CD1c-positive myeloid dendritic cell (primary cell): ENCODE data around the gene KLHL34.

ENCODE experiments used
- DNase-seq: peaks from one replicate; pipeline ENCODE4 v3.0.0-alpha.2; 2016; ENCODE audit errors: extremely low spot score

The KLHL34 gene

DNA sequence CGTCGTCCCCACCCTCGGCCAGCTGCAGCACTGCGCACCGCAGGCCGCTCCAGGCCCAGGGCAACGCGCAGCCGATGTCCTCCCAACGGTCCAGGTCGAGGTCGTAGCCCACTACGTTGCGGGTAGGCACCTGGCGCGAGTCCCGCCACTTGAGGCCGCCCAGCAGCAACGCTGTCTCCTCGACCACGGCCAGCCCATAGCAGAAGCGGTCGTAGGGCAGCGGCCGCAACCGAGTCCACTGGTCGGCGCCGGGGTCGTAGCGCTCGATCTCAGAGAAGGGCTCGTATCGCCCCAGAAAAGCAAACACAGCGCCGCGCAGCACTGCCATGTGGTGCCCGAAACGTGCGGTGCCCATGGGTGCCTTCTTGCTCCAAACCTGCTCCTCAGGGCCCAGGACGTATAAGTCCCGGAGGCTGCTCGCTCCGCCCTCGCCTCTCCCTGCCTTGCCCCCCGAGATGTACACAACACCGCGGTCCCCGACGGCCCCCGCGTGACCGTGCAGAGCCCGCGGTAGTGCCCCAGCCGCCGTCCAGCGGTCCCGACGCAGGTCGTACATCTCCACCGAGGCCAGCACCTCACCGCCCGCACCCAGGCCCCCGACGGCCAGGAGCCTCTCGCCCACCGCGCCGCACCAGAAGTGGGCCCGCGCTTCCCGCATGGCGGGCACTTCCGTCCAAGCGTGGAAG, 2.1 kb downstream of the KLHL34 start:
- no peak for DNase-seq

DNA sequence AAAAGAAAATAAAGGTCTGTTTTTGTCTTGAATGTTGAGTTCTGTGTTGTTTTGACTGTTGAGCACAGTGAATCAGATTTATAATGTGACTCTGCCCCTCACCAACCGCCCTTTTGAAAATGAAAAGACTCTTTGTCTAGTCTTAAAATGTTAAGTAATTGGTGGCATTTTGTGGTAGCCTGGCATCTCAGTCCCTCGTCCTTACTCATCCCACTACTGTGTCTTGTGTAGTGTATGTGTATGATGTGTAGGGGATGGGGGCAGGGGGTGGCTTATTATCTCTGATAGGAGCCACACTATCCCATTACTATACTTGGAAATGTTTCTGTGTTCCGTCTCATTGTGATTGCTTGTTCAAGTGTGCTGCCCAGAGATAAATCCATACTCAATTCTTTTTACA, 12.2 kb downstream of the KLHL34 start:
- no peak for DNase-seq

DNA sequence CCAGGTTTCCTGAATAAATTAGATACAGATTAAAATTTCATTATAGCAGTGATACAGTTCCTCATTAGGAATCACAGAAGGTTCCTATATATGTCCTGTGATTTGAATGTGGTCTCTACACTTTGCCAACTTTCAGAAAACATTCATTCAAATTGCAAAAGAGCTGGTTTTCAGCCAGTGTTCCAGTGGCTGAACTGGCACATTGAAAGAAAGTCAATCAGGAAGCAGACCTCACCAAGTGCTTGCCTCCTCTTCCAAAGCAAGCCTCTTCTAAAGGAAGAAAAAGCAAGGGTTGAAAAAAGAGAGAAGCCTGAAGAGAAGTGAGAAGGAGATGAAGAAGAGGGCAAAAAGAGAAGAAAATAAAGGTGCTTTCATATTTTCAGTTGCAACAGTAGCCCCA, 12.7 kb downstream of the KLHL34 start:
- DNase-seq: no peak

DNA sequence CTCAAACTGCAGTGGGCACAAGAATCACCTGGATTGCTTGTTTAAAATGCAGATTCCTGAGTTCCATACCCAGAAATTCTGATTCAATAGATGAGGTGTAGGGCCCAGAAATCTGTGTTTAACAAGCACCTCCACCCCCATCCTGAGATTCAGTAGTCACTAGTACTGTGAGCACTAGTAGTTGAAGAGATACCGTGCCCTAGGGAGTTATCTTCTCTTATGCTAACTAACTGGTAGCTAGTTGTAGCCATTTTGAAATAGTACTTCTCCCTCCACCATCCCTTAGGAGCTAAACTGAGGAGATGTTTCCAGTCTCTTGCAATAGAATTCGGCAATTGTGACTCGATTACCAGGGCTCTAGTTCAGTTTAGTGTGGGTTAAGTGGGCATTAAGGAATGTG, 18.4 kb downstream of the KLHL34 start:
- DNase-seq: no peak

DNA sequence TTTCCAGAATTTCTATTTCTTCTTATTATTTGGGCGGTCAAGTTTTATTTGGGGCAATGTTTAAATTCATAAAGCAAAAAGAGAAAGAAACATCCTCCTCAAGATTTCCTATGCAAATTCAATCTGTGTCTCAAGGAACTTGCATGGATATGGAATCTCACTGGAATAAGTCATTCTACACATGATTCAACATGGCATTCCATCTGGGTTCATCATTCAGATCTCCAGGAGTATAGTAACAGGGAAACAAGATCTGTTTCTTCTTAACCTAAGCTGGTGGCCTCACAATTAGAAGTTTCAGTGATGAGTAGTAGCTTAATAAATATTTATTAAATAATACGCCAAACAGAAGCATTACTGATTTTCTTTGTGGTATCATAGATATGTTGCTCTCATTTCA, 19.8 kb downstream of the KLHL34 start:
- no peak for DNase-seq

DNA sequence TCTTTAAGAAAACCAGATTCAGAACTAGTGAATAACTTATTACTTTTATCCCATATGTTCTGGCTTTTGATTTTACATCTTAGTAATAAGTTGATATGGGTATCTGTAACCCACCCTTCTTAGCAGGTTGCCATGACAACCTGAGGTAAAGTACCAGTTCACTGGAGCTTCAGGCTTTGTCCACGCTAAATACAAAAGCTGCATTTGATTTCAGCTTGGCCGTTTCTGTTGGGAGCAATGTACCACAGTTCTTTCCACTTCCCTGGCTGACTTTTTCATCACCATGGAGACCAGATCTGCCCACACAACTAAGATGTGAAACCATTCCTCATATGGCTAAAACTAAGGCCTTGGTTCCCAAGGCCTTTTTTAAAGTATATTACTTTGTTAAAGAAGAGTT, 26.1 kb downstream of the KLHL34 start:
- no peak for DNase-seq

DNA sequence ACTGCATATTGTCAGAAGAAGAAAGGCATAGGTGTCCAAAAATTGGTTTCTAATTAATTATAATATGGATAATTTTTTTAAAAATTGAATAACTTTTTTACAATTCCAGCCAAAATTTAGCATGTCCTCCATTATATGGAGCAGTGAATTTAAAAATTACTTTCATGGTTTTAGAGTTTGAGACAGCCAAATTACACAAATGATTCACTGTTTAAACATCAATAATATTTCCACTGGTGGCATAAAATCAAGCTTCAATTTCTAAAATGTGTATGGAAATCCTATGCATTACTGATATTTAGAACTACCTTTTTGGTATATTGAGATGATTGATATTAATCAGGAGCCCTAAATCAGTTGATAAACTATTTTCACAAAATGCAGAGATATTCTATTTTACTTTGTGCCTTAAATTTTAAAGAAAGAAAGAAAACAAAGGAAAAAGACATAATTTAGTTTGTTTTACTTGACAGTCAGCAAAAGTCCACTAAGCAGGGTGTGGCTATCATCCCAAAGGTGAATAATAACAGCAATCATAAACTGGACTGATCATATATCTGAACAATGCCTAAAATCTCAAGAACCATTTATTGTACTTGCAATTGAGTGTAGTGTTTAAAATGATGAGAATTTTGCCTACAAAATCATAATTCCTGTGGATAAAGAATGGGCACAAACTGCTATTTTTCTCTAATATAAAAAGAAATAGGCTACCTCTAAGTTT, 34.2 kb downstream of the KLHL34 start:
- DNase-seq: no peak

DNA sequence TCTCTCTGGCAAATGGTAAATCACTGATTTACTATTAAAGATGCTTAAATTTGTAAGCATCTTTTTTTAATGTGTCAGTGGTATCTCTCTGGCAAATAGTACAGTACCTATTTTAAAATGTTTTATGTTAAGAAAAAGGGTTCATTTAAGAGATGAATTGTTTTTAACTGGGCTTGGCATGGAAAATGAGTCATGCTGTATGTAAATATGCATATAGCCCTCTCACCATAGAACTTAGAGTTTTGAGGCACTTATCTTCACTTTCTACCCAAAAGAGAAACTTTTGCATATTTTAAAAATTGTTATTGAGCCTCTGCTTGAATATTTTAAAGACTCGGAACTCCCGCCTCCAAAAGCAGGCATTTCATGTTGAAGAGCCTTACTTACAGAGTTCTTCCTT, 37.9 kb downstream of the KLHL34 start:
- no peak for DNase-seq

DNA sequence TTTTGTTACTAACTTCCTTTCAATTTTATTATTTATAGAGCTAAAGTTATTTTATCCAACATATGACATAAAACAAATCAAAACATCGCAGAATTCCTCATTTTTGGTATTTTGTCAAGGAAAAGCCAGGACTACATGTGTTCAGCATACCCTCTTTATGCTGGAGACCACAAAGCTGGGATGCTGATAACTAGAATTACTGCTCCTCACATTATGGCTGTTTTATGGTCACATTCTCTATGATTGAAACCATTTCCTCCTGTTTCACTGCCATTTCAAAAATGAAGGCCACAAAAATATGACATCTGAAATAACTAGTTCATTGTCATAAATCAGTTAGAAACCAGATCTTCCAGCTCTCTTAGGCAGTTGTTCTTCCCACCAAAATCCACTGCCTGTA, 41.7 kb downstream of the KLHL34 start:
- no peak for DNase-seq

DNA sequence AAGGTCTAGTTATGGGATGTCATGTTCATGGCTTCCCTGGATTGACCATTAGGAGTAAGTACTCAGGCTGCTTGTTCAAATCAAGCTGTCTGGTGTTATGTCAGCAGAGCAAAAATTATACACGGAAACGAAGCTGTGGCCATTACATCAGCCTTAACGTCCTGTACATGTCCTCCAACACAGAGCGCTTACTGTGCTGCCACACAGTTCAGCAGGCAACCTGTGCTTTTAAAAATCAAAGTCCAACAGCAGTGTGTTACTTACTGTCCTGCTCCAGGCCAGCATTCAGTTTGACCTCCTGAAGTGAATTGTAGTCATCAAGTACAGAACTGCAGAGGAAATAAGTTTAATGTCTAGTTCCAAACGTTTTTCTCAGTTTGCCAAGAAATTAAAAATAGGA, 46.0 kb downstream of the KLHL34 start:
- DNase-seq: no peak

DNA sequence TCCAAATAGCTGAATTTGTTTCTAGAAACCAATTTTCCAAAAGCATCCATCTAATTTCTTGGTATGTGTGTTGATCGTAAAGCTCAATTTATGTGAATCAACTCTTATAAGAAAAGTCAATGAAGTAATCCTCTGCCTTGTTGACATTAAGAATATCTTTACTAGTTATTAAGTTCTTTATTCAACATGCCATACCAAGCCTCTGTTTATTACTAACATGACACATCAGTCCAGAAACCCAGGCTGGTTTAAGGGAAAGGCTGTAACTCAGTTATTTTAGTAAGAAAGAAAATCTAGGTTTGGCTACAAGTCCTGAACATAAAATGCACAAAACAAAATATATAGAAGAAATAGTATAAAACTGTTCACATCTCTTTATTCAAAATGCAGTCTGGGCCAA, 48.0 kb downstream of the KLHL34 start:
- no peak for DNase-seq

DNA sequence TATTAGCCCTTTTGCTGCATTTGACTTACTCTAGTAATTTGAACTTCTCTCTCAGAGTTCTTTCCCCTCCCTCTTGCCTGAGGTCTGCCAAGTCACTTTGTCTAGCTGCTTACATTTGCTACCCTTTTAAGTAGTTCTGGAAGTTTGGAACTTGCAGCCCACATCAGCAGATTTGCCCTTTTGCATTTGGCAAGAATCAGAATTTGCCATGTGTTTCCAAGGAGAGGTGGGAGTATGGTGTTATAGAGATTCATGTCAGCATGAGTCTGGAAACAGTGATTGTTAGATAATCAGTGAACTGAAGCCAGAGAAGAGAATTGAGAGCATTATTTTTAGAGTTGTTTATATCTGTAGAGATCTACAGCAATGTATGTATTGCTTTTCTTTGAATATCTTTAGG, 52.1 kb downstream of the KLHL34 start:
- no peak for DNase-seq
